GM10266 (cell line): ENCODE data around the gene MACROD2.
"Not testable (repeated sequence)": the region's sequence is repeated elsewhere in the genome, so short reads cannot be mapped to it uniquely, and the experiment has no call there.

Experiments
- DNase-seq: peaks from one replicate; pipeline ENCODE4 v3.0.0; 2012; ENCODE audit errors: extremely low spot score
- CTCF ChIP-seq: IDR thresholded peaks from 2 replicates; pipeline ENCODE4 v1.5.1; 2012; ENCODE audit warnings: mild to moderate bottlenecking, low read depth; ENCODE audit not compliant: control insufficient read depth, insufficient read depth; ENCODE audit errors: missing control alignments

The MACROD2 gene

GRCh38 chr20:14453259-14453658 lies 457.9 kb downstream of the MACROD2 start:
- DNase-seq: no peak
- TF ChIP-seq CTCF: no peak

GRCh38 chr20:14454296-14454695 lies 459.0 kb downstream of the MACROD2 start:
- no peak for TF ChIP-seq CTCF

GRCh38 chr20:14467104-14467827 lies 471.9 kb downstream of the MACROD2 start:
- not testable (repeated sequence) for DNase-seq

More at GRCh38 chr20:14454296-14454695, 459.0 kb downstream of the MACROD2 start:
- no peak for DNase-seq

GRCh38 chr20:14470231-14470899 lies 475.0 kb downstream of the MACROD2 start:
- TF ChIP-seq CTCF: no peak
- DNase-seq: no peak

- TF ChIP-seq CTCF: no peak
- no peak for DNase-seq
Measured at GRCh38 chr20:14470977-14471661, 475.8 kb downstream of the MACROD2 start.

- TF ChIP-seq CTCF: no peak
Measured at GRCh38 chr20:14477125-14477524, 481.8 kb downstream of the MACROD2 start.

GRCh38 chr20:14478126-14478525 lies 482.8 kb downstream of the MACROD2 start:
- DNase-seq: no peak
- TF ChIP-seq CTCF: no peak

More at GRCh38 chr20:14477125-14477524, 481.8 kb downstream of the MACROD2 start:
- no peak for DNase-seq
